ENCODE data around the gene C5orf63. TPM values are rescaled to one million over a fixed set of nuclear protein-coding genes. Genes with fewer than 3 reads are reported as not detected.
"Not testable (repeated sequence)": the region's sequence is repeated elsewhere in the genome, so short reads cannot be mapped to it uniquely, and the experiment has no call there.

Gene C5orf63
- total RNA-seq, 4 donors from 2014 or later = 0.98 to 2.3 (median 1.6) TPM

DNA sequence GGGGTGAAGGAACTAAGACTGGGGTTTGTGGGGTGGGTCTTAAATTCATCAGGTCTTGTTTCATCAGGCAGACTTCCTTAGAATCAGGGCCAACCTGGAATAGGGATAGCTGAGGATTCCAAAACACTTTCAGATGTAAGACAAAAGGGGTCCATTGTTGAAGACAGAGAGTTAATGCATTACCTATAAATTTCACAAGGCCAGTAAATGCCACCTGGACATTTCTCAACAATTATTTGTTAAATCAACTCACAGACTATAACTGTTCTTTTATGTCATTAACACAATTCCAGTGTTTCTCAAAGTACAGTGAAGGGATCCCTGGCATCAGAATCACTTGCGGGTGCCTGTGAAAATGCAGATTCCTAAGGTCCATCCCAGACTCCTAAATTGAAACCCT lies 45.8 kb downstream of the C5orf63 start:
- no peaks in the 10 kb centered on the region for H3K9me3 ChIP-seq
- TF ChIP-seq EP300 (IDR thresholded peaks at IDR 0.05) (no peak), POLR2AphosphoS5 (IDR thresholded peaks at IDR 0.05) (no peak), POLR2A (IDR thresholded peaks at IDR 0.05; ENCODE audit: low read depth) (no peak)
- TF ChIP-seq, protein P1, sequence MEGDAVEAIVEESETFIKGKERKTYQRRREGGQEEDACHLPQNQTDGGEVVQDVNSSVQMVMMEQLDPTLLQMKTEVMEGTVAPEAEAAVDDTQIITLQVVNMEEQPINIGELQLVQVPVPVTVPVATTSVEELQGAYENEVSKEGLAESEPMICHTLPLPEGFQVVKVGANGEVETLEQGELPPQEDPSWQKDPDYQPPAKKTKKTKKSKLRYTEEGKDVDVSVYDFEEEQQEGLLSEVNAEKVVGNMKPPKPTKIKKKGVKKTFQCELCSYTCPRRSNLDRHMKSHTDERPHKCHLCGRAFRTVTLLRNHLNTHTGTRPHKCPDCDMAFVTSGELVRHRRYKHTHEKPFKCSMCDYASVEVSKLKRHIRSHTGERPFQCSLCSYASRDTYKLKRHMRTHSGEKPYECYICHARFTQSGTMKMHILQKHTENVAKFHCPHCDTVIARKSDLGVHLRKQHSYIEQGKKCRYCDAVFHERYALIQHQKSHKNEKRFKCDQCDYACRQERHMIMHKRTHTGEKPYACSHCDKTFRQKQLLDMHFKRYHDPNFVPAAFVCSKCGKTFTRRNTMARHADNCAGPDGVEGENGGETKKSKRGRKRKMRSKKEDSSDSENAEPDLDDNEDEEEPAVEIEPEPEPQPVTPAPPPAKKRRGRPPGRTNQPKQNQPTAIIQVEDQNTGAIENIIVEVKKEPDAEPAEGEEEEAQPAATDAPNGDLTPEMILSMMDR (IDR thresholded peaks at IDR 0.05) = no peak
- no peak for DNase-seq (ENCODE audit: extremely low spot score)
- H3K27ac ChIP-seq (replicated peaks in 1 of 4) = no peak overlapping the region
- no peaks in the 10 kb centered on the region for H3K36me3 ChIP-seq
- no peak overlapping the region for H3K4me3 ChIP-seq
- peaks cover 0 to 11% (median 0%) of the 10 kb centered on the region in 4 donors for H3K27me3 ChIP-seq
- intact Hi-C loops (cut with DNase I) = no loop called here
- 94% methylated on average over 1 of the region's 1 CpG for WGBS
- peaks cover 6 to 21% (median 19%) of the 10 kb centered on the region in 4 donors for H3K4me1 ChIP-seq

DNA sequence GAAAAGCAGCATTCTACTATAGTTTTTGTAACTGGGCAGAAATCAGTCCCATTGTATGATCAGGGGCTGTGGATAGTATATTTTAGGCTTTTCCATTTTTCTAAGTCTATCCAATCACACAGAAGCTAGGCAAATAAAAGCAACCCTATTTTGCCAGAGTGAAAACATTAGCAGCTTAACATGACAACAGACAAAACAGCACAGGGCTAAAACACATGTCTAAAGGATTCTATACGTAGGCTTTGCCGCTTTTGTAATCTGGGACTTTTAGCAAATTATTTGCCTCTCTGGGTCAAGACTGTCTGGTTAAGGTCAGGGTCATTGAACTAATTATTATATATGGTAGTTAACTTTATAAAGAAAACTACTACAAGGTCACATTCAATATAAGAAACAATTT lies 47.1 kb downstream of the C5orf63 start:
- H3K27ac ChIP-seq (replicated peaks in 1 of 4) = no peak overlapping the region
- H3K27me3 ChIP-seq = no peaks in the 10 kb centered on the region
- no peaks in the 10 kb centered on the region for H3K9me3 ChIP-seq
- DNase-seq (ENCODE audit: extremely low spot score) = no peak
- H3K4me1 ChIP-seq = peaks cover 2 to 15% (median 15%) of the 10 kb centered on the region in 4 donors
- H3K36me3 ChIP-seq = no peaks in the 10 kb centered on the region
- H3K4me3 ChIP-seq = no peak overlapping the region
- intact Hi-C loops (cut with DNase I) = no loop called here
- 93% methylated on average over 2 of the region's 2 CpGs for WGBS
- TF ChIP-seq, protein P1 (IDR thresholded peaks at IDR 0.05) = no peak
- TF ChIP-seq POLR2A (IDR thresholded peaks at IDR 0.05; ENCODE audit: low read depth) = no peak
- no peak for TF ChIP-seq POLR2AphosphoS5 (IDR thresholded peaks at IDR 0.05)
- TF ChIP-seq EP300 (IDR thresholded peaks at IDR 0.05) = no peak

DNA sequence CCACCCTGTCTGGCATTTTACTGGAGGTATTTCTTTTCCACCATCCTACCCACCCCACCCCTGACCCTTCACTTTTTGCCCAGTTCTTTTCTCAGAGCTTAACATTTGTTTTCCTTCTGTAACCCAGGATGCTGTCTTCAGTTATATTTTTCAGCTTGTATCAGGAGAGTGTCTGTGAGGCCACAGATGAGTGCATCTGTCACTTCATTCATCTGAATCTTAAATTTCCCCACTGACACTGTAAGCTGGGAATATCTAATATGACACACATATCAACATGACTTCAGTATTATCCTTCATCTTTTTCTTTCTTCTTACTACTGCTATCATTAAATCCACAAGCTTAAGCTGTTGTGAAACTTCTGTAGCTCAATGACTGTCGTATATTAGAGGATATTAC lies 47.8 kb downstream of the C5orf63 start:
- H3K9me3 ChIP-seq = no peaks in the 10 kb centered on the region
- TF ChIP-seq, protein P1 (IDR thresholded peaks at IDR 0.05) = no peak
- no peak for TF ChIP-seq POLR2AphosphoS5 (IDR thresholded peaks at IDR 0.05)
- TF ChIP-seq EP300 (IDR thresholded peaks at IDR 0.05) = no peak
- no peak for TF ChIP-seq POLR2A (IDR thresholded peaks at IDR 0.05; ENCODE audit: low read depth)
- intact Hi-C loops (cut with DNase I) = no loop called here
- no peaks in the 10 kb centered on the region for H3K27me3 ChIP-seq
- WGBS = 70% methylated on average over 1 of the region's 1 CpG
- no peak overlapping the region for H3K27ac ChIP-seq (replicated peaks in 1 of 4)
- H3K4me3 ChIP-seq = no peak overlapping the region
- H3K4me1 ChIP-seq = peaks cover 0 to 12% (median 11%) of the 10 kb centered on the region in 4 donors
- H3K36me3 ChIP-seq = no peaks in the 10 kb centered on the region
- no peak for DNase-seq (ENCODE audit: extremely low spot score)

GRCh38 chr5:127024821-127025220 lies 48.5 kb downstream of the C5orf63 start:
- H3K36me3 ChIP-seq = no peaks in the 10 kb centered on the region
- no peak for TF ChIP-seq EP300 (IDR thresholded peaks at IDR 0.05)
- TF ChIP-seq POLR2A (IDR thresholded peaks at IDR 0.05; ENCODE audit: low read depth) = no peak
- TF ChIP-seq, protein P1 (IDR thresholded peaks at IDR 0.05) = no peak
- no peak for TF ChIP-seq POLR2AphosphoS5 (IDR thresholded peaks at IDR 0.05)
- 63% methylated on average over 4 of the region's 4 CpGs for WGBS
- H3K27ac ChIP-seq (replicated peaks in 1 of 4) = no peak overlapping the region
- H3K9me3 ChIP-seq = no peaks in the 10 kb centered on the region
- DNase-seq (ENCODE audit: extremely low spot score) = no peak
- intact Hi-C loops (cut with DNase I) = no loop called here
- no peaks in the 10 kb centered on the region for H3K27me3 ChIP-seq
- peaks cover 0 to 11% (median 9%) of the 10 kb centered on the region in 4 donors for H3K4me1 ChIP-seq
- H3K4me3 ChIP-seq = no peak overlapping the region

- DNase-seq (ENCODE audit: extremely low spot score); H3K36me3 ChIP-seq; H3K4me3 ChIP-seq; H3K27me3 ChIP-seq; H3K4me1 ChIP-seq; H3K27ac ChIP-seq (replicated peaks in 1 of 4); H3K9me3 ChIP-seq; intact Hi-C loops (cut with DNase I): not testable (repeated sequence)
- WGBS = 93% methylated on average over 7 of the region's 7 CpGs
Measured at GRCh38 chr5:127023552-127024191, 49.6 kb downstream of the C5orf63 start.
